Activated T-helper 1 cell treated with anti-CD3 and anti-CD28 coated beads, Interleukin-12 subunit alpha, Interleukin-12 subunit beta, Interleukin-2, Interleukin-4 antibody, amounts not matched to agents 30 ng/mL and 10 ng/mL and 1 ng/mL, durations not matched to agents 14 hours and 24 hours and 36 hours (primary cell): Measurements from ENCODE around the gene MAZ. TPM values are rescaled to one million over a fixed set of nuclear protein-coding genes. Genes with fewer than 3 reads are reported as not detected.
"Not testable (repeated sequence)": the region's sequence is repeated elsewhere in the genome, so short reads cannot be mapped to it uniquely, and the experiment has no call there.

Source experiments
- DNase-seq: peaks from one replicate; pipeline ENCODE4 v3.0.0; 2021; ENCODE audit warnings: low spot score
- H3K27ac Mint-ChIP-seq: one replicate; pipeline ENCODE4 v1.8.0; 2021; ENCODE audit warnings: mild to moderate bottlenecking, mixed read lengths
- H3K27me3 Mint-ChIP-seq: one replicate; pipeline ENCODE4 v1.8.0; 2022; ENCODE audit warnings: mild to moderate bottlenecking, moderate library complexity, mixed read lengths; ENCODE audit not compliant: insufficient read depth
- H3K36me3 Mint-ChIP-seq: one replicate; pipeline ENCODE4 v1.8.0; 2021; ENCODE audit warnings: low read depth, mixed read lengths
- H3K4me1 Mint-ChIP-seq: one replicate; pipeline ENCODE4 v1.8.0; 2021; ENCODE audit warnings: low read depth, mixed read lengths
- H3K4me3 Mint-ChIP-seq: one replicate; pipeline ENCODE4 v1.8.0; 2021; ENCODE audit warnings: mild to moderate bottlenecking, moderate library complexity, mixed read lengths
- H3K9me3 Mint-ChIP-seq: one replicate; pipeline ENCODE4 v1.8.0; 2021; ENCODE audit warnings: mixed read lengths
- intact Hi-C: fragments of 100-400 bp; cut with micrococcal nuclease; formaldehyde crosslinking; loops from one replicate; pipeline ENCODE4 v1.15.1; 2024
- total RNA-seq: library from RNA; stranded (reverse); gene quantifications from 2 replicates; pipeline ENCODE4 v1.2.3, GENCODE V29; 2022

The MAZ gene
- 365 and 380 TPM in 2 replicates for total RNA-seq

- peaks cover 48% of the 10 kb centered on the region for H3K4me1 Mint-ChIP-seq
- H3K36me3 Mint-ChIP-seq = peaks cover 50% of the 10 kb centered on the region
Observed at GRCh38 chr16:29806099-29806579, at the start of gene MAZ. MAZ (plus strand) TSS chr16:29806529; CDS start chr16:29806702, 173 bp downstream.

DNA sequence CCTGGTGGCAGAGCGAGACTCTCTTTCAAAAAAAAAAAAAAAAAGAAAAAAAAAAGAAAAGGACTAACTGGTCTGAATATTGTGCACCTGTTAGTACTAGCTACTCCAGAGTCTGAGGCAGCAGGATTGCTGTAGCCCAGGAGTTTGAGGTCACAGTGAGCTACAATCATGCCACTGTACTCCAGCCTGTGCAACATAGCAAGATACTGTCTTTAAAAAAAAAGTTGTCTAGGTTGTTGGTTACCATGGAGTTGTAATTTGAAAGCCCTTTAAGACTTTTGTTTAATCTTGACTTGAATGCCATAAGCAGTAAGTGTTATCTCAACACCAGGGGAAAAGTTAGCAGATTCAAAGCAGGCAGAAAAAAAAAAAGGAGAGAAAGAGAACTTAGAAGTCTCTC is 49.7 kb upstream of the MAZ start:
- intact Hi-C loops = no loop called here
- Mint-ChIP-seq H3K27ac (no peak overlapping the region), H3K9me3 (no peaks in the 10 kb centered on the region), H3K4me3 (no peak overlapping the region), H3K27me3 (no peaks in the 10 kb centered on the region), H3K4me1 (peaks cover 9% of the 10 kb centered on the region), H3K36me3 (no peaks in the 10 kb centered on the region)
- DNase-seq = no peak

More at GRCh38 chr16:29806099-29806579, at the start of gene MAZ:
- no peaks in the 10 kb centered on the region for H3K9me3 Mint-ChIP-seq
- H3K27me3 Mint-ChIP-seq = no peaks in the 10 kb centered on the region
- DNase-seq = peak; percentile 67
- peak within 1 kb of the TSS; percentile 100 for H3K27ac Mint-ChIP-seq
- intact Hi-C loops = loop anchor here (5.0 kb wide), 9 partner anchors 59 to 984 kb away; partner anchors contain the start of genes ALDOA, ATXN2L, C16orf54 and C16orf92
- peak within 1 kb of the TSS; percentile 100 for H3K4me3 Mint-ChIP-seq

DNA sequence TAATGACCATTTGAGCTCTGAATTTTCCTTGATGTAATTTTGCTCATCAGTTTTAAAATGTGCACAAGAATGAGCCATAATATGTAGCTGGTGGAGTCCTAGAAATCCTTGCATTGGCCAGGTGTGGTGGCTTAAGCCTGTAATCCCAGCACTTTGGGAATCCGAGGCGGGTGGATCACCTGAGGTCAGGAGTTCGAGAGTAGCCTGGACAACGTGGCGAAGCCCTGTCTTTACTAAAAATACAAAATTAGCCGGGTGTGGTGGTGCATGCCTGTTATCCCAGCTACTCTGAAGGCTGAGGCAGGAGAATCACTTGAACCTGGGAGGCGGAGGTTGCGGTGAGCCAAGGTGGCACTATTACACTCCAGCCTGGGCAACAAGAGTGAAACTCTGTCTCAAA is 49.2 kb upstream of the MAZ start:
- H3K27me3 Mint-ChIP-seq, H3K4me1 Mint-ChIP-seq, DNase-seq, H3K27ac Mint-ChIP-seq, H3K9me3 Mint-ChIP-seq, H3K36me3 Mint-ChIP-seq, H3K4me3 Mint-ChIP-seq, intact Hi-C loops: not testable (repeated sequence)

GRCh38 chr16:29757950-29758466 is 48.3 kb upstream of the MAZ start:
- peaks cover 9% of the 10 kb centered on the region for H3K4me1 Mint-ChIP-seq
- no peaks in the 10 kb centered on the region for H3K36me3 Mint-ChIP-seq
- DNase-seq = no peak
- no peaks in the 10 kb centered on the region for H3K9me3 Mint-ChIP-seq
- H3K4me3 Mint-ChIP-seq = no peak overlapping the region
- no peak overlapping the region for H3K27ac Mint-ChIP-seq
- peaks cover 3% of the 10 kb centered on the region for H3K27me3 Mint-ChIP-seq
- intact Hi-C loops = no loop called here

GRCh38 chr16:29760567-29761279 is 45.6 kb upstream of the MAZ start:
- Mint-ChIP-seq H3K9me3 (no peaks in the 10 kb centered on the region), H3K4me3 (no peak overlapping the region), H3K36me3 (no peaks in the 10 kb centered on the region), H3K4me1 (no peaks in the 10 kb centered on the region), H3K27me3 (peaks cover 11% of the 10 kb centered on the region), H3K27ac (no peak overlapping the region)
- intact Hi-C loops = no loop called here
- DNase-seq = no peak

GRCh38 chr16:29761280-29761651 is 45.1 kb upstream of the MAZ start:
- H3K27ac Mint-ChIP-seq, H3K4me3 Mint-ChIP-seq, H3K9me3 Mint-ChIP-seq, H3K4me1 Mint-ChIP-seq, DNase-seq, H3K36me3 Mint-ChIP-seq, intact Hi-C loops: not testable (repeated sequence)
- peaks cover 12% of the 10 kb centered on the region for H3K27me3 Mint-ChIP-seq

- H3K4me1 Mint-ChIP-seq = no peaks in the 10 kb centered on the region
- no peaks in the 10 kb centered on the region for H3K9me3 Mint-ChIP-seq
- intact Hi-C loops = no loop called here
Observed at GRCh38 chr16:29761882-29762281, 44.4 kb upstream of the MAZ start.

GRCh38 chr16:29763326-29763725 is 43.0 kb upstream of the MAZ start:
- H3K27ac Mint-ChIP-seq = no peak overlapping the region
- intact Hi-C loops = no loop called here
- no peak overlapping the region for H3K4me3 Mint-ChIP-seq
- H3K27me3 Mint-ChIP-seq = peaks cover 15% of the 10 kb centered on the region
- no peaks in the 10 kb centered on the region for H3K4me1 Mint-ChIP-seq
- H3K36me3 Mint-ChIP-seq = no peaks in the 10 kb centered on the region
- no peak for DNase-seq
- H3K9me3 Mint-ChIP-seq = no peaks in the 10 kb centered on the region

More at GRCh38 chr16:29761882-29762281, 44.4 kb upstream of the MAZ start:
- DNase-seq = no peak
- no peaks in the 10 kb centered on the region for H3K36me3 Mint-ChIP-seq
- H3K27ac Mint-ChIP-seq = no peak overlapping the region
- no peak overlapping the region for H3K4me3 Mint-ChIP-seq
- peaks cover 12% of the 10 kb centered on the region for H3K27me3 Mint-ChIP-seq

GRCh38 chr16:29765167-29766032 is 40.9 kb upstream of the MAZ start:
- intact Hi-C loops = no loop called here
- Mint-ChIP-seq H3K27me3 (peaks cover 15% of the 10 kb centered on the region), H3K27ac (no peak overlapping the region), H3K4me3 (no peak overlapping the region), H3K9me3 (no peaks in the 10 kb centered on the region), H3K36me3 (no peaks in the 10 kb centered on the region), H3K4me1 (no peaks in the 10 kb centered on the region)
- no peak for DNase-seq

DNA sequence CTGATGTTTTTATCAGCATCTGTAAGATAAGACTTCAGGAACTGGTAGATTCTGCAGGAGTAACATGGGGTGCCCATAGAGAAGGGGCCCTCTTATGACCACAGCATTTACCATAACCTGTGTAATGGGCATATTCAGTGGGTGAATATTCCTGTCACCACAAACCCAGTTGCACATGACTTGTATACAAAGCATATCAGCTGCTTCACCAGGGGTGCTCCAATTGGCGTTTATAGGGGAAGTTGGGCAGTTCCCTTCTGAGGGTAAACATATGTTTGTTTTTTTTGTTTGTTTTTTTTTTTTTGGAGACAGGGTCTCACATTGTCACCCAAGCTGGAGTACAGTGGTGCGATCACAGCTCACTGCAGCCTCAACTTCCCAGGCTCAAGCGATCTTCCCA is 39.8 kb upstream of the MAZ start:
- Mint-ChIP-seq H3K4me1 (no peaks in the 10 kb centered on the region), H3K27me3 (peaks cover 15% of the 10 kb centered on the region), H3K9me3 (no peaks in the 10 kb centered on the region), H3K36me3 (no peaks in the 10 kb centered on the region), H3K4me3 (no peak overlapping the region), H3K27ac (no peak overlapping the region)
- no peak for DNase-seq
- intact Hi-C loops = no loop called here

DNA sequence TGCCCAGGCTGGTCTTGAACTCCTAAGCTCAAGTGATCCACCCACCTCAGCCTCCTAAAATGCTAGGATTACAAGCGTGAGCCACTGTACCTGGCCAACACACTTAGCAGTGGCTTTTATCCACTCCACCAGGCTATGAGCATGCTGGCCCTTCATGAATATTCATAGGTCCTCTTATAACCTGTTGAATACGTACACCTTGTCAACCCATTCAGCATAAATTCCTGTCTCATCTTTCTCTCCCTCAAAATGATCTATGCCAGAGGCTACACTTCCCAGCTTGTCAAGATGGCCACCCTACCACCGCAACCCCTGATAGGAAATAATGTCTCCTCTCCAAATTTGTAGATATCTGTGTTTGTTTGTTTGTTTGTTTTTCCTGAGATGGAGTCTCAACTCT is 39.3 kb upstream of the MAZ start:
- Mint-ChIP-seq H3K27ac (no peak overlapping the region), H3K36me3 (no peaks in the 10 kb centered on the region), H3K4me1 (no peaks in the 10 kb centered on the region), H3K9me3 (no peaks in the 10 kb centered on the region), H3K4me3 (no peak overlapping the region), H3K27me3 (peaks cover 13% of the 10 kb centered on the region)
- intact Hi-C loops = no loop called here
- no peak for DNase-seq

GRCh38 chr16:29769507-29769906 is 36.8 kb upstream of the MAZ start:
- Mint-ChIP-seq H3K36me3 (no peaks in the 10 kb centered on the region), H3K27me3 (peaks cover 7% of the 10 kb centered on the region), H3K4me3 (no peak overlapping the region), H3K9me3 (no peaks in the 10 kb centered on the region), H3K4me1 (no peaks in the 10 kb centered on the region), H3K27ac (no peak overlapping the region)
- no peak for DNase-seq
- intact Hi-C loops = no loop called here
